Activated T-helper 2 cell treated with anti-CD3 and anti-CD28 coated beads, Interferon-gamma antibody, Interleukin-2, Interleukin-4, amounts not matched to agents 10 μg/mL and 5 μg/mL and 100 μg/mL, durations not matched to agents 14 hours and 24 hours and 36 hours (primary cell): Measurements from ENCODE around the gene FUT1. TPM values are rescaled to one million over a fixed set of nuclear protein-coding genes. Genes with fewer than 3 reads are reported as not detected.

Source experiments
- total RNA-seq: library from RNA; stranded (reverse); gene quantifications from 2 replicates; pipeline ENCODE4 v1.2.3, GENCODE V29; 2022

The FUT1 gene
- total RNA-seq, 1 donor from 2014 or later: 0.27 TPM

Other genes with a start within 250 kb of the FUT1 start
- 3.1 and 5.1 TPM in 2 replicates for gene LMTK3, start 240.8 kb downstream of the FUT1 start, total RNA-seq
- gene SULT2B1, start 200.5 kb downstream of the FUT1 start, total RNA-seq: not detected in 2 replicates
- not detected in 2 replicates for gene SPACA4, start 145.9 kb downstream of the FUT1 start, total RNA-seq
- 4.3 and 6.4 TPM in 2 replicates for gene FAM83E, start 137.6 kb downstream of the FUT1 start, total RNA-seq
- 1,853 and 1,861 TPM in 2 replicates for gene RPL18, start 133.5 kb downstream of the FUT1 start, total RNA-seq
- gene SPHK2, start 133.1 kb downstream of the FUT1 start, total RNA-seq: 34.3 and 35.0 TPM in 2 replicates
- 7.3 and 7.9 TPM in 2 replicates for gene DBP, start 115.3 kb downstream of the FUT1 start, total RNA-seq
- 5.4 and 6.5 TPM in 2 replicates for gene CA11, start 106.5 kb downstream of the FUT1 start, total RNA-seq
- 0.46 and 0.55 TPM in 2 replicates for gene NTN5, start 79.6 kb downstream of the FUT1 start, total RNA-seq
- gene FUT2, start 56.7 kb downstream of the FUT1 start, total RNA-seq: not detected in 2 replicates
- 1.2 and 1.3 TPM in 2 replicates for gene MAMSTR, start 32.9 kb downstream of the FUT1 start, total RNA-seq
- gene RASIP1, start 12.0 kb downstream of the FUT1 start, total RNA-seq: 0.57 and 1.0 TPM in 2 replicates
- 0.21 TPM in 1 of 2 replicates, not detected in the other for gene IZUMO1, start 5.7 kb downstream of the FUT1 start, total RNA-seq
- gene FGF21, start 2.9 kb upstream of the FUT1 start, total RNA-seq: not detected in 2 replicates
- 87.9 and 88.9 TPM in 2 replicates for gene BCAT2, start 58.4 kb upstream of the FUT1 start, total RNA-seq
- gene HSD17B14, start 83.8 kb upstream of the FUT1 start, total RNA-seq: 0.57 and 0.89 TPM in 2 replicates
- gene PLEKHA4, start 116.0 kb upstream of the FUT1 start, total RNA-seq: 1.6 and 2.2 TPM in 2 replicates
- gene PPP1R15A, start 119.8 kb upstream of the FUT1 start, total RNA-seq: 30.8 and 31.8 TPM in 2 replicates
- not detected in 2 replicates for gene TULP2, start 146.1 kb upstream of the FUT1 start, total RNA-seq
- 142 and 147 TPM in 2 replicates for gene NUCB1, start 147.7 kb upstream of the FUT1 start, total RNA-seq
- gene DHDH, start 181.1 kb upstream of the FUT1 start, total RNA-seq: 0.67 TPM in 1 of 2 replicates, not detected in the other
- gene BAX, start 202.2 kb upstream of the FUT1 start, total RNA-seq: 232 and 242 TPM in 2 replicates
- 646 and 658 TPM in 2 replicates for gene FTL, start 212.7 kb upstream of the FUT1 start, total RNA-seq
- 68.5 and 70.3 TPM in 2 replicates for gene GYS1, start 240.7 kb upstream of the FUT1 start, total RNA-seq
- 160 and 170 TPM in 2 replicates for gene RUVBL2, start 241.2 kb upstream of the FUT1 start, total RNA-seq